Activated CD4-positive, alpha-beta T cell treated with anti-CD3 and anti-CD28 coated beads for 1 hour (primary cell): ENCODE data around the gene AKR1B15.
"Not testable (repeated sequence)": the region's sequence is repeated elsewhere in the genome, so short reads cannot be mapped to it uniquely, and the experiment has no call there.

ENCODE experiments used
- DNase-seq: peaks from one replicate; pipeline ENCODE4 v3.0.0-alpha.2; 2020

AKR1B15 gene

GRCh38 chr7:134567368-134567767 is 18.5 kb downstream of the AKR1B15 start:
- DNase-seq = no peak

DNA sequence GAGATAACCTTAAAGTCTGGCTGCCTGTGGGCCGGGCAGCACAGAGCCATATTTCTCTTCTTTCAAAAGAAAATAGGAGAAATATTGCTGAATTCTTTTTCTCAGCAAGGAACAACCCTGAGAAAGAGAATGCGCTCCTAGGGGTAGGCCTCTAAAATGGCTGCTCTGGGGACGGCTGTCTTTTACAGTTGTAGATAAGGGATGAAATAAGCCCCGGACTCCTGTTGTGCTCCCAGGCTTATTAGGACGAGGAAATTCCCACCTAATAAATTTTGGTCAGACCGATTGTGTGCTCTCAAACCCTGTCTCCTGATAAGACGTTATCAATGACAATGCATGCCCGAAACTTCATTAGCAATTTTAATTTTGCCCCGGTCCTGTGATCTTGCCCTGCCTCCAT is 21.1 kb downstream of the AKR1B15 start:
- not testable (repeated sequence) for DNase-seq

GRCh38 chr7:134571101-134571500 is 22.2 kb downstream of the AKR1B15 start:
- no peak for DNase-seq

GRCh38 chr7:134571746-134572461 is 23.0 kb downstream of the AKR1B15 start:
- no peak for DNase-seq

DNA sequence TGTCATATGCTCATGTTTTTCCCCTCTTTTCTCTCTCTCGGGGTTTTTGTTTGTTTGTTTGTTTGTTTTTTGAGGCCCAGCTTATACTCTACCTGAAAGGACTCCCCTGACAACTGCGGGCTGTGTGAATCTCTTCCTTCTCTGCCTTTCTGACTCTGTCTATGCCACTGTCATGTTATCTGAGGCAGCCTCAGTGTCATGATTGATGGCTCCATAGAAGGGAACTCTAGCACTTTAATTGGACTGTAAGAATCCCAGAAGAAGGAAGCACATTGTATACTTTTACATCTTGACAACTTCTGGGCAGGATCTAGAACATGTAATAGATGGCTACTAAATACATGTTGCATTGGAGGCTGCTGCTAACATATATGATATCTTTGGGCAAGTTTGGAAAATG is 25.4 kb downstream of the AKR1B15 start:
- DNase-seq = no peak

DNA sequence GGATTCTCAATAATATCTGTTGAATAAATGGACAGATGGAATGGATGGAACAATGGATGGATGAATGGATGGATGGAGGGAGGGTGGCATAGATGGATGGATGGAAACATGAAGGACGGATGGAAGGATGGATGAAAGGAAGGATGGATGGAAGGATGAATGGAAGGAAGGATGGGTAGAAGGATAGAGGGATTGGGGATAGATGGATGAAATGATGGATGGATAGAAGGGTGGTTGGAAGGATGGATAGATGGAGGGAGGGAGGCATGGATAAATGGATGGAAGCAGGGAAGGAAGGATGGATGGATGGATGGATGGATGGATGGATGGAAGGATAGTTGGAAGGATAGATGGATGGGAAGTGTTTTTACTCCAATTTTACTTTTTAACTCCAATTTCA is 35.4 kb downstream of the AKR1B15 start:
- no peak for DNase-seq

DNA sequence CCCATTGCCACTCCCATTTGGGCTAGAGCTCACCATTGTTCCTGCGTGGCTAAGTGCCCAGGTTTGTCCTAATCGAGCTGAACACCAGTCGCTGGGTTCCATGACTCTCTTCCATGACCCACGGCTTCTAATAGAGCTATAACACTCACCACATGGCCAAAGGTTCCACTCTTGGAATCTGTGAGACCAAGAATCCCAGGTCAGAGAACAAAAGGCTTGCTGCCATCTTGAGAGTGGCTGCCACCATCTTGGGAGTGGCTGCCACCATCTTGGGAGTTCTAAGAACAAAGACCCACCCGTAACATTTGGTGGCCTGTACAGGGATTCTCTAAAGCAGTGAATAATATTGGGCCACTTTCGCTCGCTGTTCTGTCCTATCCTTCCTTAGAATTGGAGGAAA is 37.0 kb downstream of the AKR1B15 start:
- DNase-seq = no peak

- no peak for DNase-seq
Observed at GRCh38 chr7:134587750-134588149, 38.8 kb downstream of the AKR1B15 start.

GRCh38 chr7:134589491-134589941 is 40.6 kb downstream of the AKR1B15 start:
- no peak for DNase-seq

DNA sequence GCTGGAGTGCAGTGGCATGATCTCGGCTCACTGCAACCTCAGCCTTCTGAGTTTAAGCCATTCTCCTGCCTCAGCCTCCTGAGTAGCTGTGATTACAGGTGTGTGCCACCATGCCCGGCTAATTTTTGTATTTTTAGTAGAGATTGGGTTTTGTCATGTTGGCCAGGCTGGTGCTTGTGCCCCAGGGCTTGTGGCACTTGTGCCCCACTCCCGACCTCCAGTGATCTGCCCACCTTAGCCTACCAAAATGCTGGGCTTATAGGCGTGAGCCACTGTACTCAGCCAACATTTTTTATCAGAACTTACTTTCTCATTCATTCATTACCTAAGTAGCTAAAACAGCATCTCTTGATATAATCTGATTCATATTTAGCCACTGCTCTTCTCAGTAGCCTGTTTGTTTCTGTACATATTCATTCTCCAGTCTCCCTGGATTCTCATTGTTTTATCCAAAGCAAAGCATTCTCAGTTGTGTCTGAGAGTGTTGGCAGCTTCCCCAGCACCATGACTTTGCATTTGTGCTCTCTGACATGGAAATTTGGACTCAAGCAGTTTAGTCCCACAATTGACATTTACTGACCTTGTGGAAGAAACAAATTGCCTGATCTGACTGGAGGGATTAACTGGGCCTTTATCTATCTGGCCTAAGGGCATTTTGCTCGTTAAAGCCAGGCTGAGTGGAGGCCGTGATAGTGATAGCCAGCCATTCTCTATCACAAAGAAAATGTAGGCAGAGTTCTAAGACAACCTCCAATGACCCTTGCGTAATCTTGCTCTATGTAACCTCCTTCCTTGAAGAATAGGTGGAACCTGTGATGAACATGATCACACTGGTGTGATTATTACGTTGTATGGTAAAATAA is 44.9 kb downstream of the AKR1B15 start:
- no peak for DNase-seq

DNA sequence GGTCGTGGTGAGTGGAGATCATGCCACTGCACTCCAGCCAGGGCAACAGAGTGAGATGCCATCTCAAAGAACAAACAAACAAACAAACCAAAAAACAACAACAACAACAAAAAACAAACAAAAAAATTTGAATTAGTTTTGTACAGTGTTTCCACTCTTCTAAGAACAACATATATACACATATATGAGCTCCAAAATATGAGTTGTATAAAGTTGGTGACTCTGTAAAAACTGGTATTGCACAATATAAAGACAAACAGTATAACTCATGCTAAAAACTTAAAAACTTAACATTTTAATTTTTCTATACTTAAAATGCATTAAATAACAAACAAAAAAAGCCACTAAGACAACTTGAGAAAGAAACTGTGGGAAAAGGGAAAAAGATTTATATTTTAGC is 46.0 kb downstream of the AKR1B15 start:
- DNase-seq = no peak

DNA sequence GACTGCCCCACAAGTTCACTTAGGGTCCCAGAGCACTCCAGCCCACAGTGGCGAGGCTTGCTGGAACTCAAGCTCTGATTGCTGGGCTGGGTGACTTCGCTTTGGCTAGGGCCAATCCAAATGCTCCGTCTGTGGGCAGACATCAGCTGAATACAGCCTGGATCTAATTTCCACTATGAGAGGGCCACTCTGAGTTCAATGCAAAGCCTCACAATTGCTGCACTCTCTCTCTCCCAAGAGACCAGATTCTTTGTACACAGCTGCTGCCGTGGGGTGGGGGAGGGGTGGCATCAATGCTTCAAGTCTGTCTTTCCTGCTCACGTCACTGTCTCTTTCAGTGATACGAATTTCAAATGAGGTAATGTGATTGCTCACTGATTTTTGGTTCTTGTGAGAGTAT is 50.5 kb downstream of the AKR1B15 start:
- no peak for DNase-seq

- no peak for DNase-seq
Observed at GRCh38 chr7:134601459-134601858, 52.5 kb downstream of the AKR1B15 start.

DNA sequence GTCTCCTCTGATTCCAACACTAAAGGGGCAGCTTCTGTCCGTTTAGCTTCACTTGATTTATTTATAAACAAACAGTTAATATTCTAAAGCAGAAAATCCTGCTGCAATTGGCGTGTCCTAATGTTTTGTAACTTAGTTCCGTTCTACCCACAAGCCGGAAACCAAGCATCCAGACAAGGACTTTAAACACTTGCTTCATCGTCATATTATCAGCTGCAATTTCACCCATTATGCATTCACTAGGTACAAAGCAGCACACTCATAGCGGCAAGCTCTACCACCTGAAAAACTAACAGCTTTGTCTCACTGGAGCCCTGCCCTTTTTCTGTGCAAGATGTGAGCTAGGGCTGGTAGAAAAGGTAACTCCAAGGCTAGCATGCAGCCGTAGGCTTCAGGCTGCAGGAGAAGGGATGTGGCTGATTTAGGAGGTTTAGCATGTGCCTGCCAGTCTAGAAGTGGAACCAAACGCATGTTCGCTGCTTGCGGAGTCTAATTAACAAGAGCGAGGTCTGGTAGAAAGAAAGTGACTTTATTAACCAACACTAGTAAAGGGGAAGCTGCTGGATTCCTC is 54.1 kb downstream of the AKR1B15 start:
- DNase-seq = no peak

GRCh38 chr7:134605978-134606923 is 57.3 kb downstream of the AKR1B15 start:
- DNase-seq = peak; percentile 37

DNA sequence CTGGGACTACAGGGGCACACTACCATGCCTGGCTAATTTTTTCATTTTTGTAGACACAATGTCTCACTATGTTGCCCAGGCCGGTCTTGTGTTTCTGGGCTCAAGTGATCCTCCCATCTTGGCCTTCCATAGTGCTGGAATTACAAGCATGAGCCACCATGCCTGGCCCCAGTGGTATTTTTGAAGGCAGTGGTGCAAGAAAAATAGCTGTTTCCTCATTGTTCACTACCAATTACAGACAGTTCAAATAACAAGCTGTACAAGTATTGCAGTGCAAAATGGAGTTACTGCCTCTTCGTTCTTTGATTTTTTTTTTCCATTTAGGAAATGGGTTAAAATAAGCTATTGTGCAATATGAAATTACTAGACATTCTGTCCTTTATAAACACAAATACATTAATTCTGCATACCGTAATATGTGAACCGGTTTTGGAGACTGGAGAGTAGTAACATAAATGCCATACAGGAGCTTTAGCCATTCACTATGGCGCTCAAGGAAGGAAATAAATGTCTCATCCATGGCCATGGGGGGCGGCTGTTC is 62.8 kb downstream of the AKR1B15 start:
- DNase-seq = no peak

- no peak for DNase-seq
Observed at GRCh38 chr7:134612197-134612596, 63.3 kb downstream of the AKR1B15 start.

- DNase-seq = no peak
Observed at GRCh38 chr7:134613623-134614347, 64.9 kb downstream of the AKR1B15 start.

DNA sequence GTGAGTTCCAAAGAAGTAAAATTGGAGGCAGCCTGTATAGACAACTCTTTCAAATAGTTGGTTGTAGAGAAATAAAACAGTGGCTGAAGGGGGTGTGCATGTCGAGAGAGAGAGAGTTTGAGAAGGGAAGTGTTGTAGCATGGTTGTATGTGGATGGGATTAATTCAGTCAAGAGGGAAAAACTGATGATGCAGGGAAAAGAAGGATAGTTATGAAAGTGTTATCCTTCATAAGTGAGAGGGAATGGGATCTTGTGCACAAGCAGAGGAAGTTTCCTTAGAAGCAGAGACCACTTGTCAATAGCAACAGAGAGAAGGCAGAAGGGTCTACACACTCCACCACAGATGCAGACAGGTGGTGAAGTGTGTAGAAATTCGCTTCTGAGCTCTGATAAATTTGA is 67.7 kb downstream of the AKR1B15 start:
- DNase-seq = no peak

- no peak for DNase-seq
Observed at GRCh38 chr7:134618756-134619530, 70.0 kb downstream of the AKR1B15 start.
